ENCODE data around the gene S100A8.

The S100A8 gene

GRCh38 chr1:153355445-153356071, 35.3 kb downstream of the S100A8 start:
- TF ChIP-seq, protein P1, sequence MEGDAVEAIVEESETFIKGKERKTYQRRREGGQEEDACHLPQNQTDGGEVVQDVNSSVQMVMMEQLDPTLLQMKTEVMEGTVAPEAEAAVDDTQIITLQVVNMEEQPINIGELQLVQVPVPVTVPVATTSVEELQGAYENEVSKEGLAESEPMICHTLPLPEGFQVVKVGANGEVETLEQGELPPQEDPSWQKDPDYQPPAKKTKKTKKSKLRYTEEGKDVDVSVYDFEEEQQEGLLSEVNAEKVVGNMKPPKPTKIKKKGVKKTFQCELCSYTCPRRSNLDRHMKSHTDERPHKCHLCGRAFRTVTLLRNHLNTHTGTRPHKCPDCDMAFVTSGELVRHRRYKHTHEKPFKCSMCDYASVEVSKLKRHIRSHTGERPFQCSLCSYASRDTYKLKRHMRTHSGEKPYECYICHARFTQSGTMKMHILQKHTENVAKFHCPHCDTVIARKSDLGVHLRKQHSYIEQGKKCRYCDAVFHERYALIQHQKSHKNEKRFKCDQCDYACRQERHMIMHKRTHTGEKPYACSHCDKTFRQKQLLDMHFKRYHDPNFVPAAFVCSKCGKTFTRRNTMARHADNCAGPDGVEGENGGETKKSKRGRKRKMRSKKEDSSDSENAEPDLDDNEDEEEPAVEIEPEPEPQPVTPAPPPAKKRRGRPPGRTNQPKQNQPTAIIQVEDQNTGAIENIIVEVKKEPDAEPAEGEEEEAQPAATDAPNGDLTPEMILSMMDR (conservative IDR thresholded peaks at IDR 0.05; ENCODE audit: control insufficient read depth, insufficient read depth, low read depth, low read length) = peak; percentile 55
- DNase-seq (ENCODE audit: low read depth) = peak; percentile 59
- H3K4me3 ChIP-seq (ENCODE audit: control insufficient read depth, low read depth, low read length) = no peak overlapping the region

GRCh38 chr1:153354515-153355193, 36.2 kb downstream of the S100A8 start:
- no peak overlapping the region for H3K4me3 ChIP-seq (ENCODE audit: control insufficient read depth, low read depth, low read length)
- TF ChIP-seq, protein P1 (conservative IDR thresholded peaks at IDR 0.05; ENCODE audit: control insufficient read depth, insufficient read depth, low read depth, low read length) = no peak
- no peak for DNase-seq (ENCODE audit: low read depth)

- H3K4me3 ChIP-seq (ENCODE audit: control insufficient read depth, low read depth, low read length) = no peak overlapping the region
- peak; percentile 3 for DNase-seq (ENCODE audit: low read depth)
- TF ChIP-seq, protein P1 (conservative IDR thresholded peaks at IDR 0.05; ENCODE audit: control insufficient read depth, insufficient read depth, low read depth, low read length) = peak; percentile 33
These were observed 37.5 kb downstream of the S100A8 start for GRCh38 chr1:153353226-153353947.

DNA sequence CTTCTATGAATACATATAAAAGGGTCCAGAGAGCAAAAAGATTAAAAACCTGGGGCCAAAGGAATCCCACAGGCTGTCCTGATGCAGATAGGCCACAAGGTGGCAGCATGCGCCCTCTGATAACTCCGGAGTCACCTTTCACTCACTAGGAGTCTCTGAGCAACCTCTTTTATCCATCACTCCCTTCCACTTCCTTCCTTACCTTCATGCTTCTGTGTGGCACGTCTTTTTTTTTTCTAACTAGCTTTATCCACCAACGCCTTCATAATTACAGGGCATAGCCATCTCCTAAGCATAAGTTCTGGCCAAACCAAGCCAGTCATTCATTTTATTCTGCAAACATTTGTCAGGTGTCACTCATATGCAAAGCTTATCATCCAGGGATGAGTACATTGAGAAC, 38.4 kb downstream of the S100A8 start:
- H3K4me3 ChIP-seq (ENCODE audit: control insufficient read depth, low read depth, low read length) = no peak overlapping the region
- DNase-seq (ENCODE audit: low read depth) = peak; percentile 71
- TF ChIP-seq, protein P1 (conservative IDR thresholded peaks at IDR 0.05; ENCODE audit: control insufficient read depth, insufficient read depth, low read depth, low read length) = peak; percentile 94

DNA sequence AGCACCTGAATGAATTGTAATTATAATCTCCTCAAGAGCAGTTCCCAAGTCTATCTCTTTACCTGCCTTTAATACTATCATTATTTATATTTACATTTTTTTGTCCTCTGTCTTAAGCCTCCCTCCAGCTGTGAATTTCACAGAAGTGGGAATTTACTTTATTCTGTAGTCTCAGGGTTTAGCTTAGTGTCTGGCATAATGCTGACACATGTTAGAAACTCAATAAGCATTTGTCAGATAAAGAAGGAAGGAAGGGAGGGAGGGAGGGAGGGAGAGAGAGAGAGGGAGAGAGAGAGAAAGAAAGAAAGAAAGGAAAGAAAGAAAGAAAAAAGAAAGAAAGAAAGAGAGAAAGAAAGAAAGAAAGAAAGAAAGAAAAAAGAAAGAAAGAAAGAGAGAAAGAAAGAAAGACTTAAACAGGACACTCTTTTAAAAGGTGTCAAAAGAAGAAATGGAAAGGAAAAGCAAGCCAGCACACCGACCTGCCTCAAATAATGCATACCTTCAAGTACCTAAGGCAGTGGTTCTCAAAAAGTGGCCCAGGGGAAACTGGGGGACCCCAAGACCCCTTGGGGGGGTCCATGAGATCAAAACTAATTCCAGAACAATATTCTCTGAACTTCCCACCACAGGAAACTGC, 40.4 kb downstream of the S100A8 start:
- TF ChIP-seq, protein P1 (conservative IDR thresholded peaks at IDR 0.05; ENCODE audit: control insufficient read depth, insufficient read depth, low read depth, low read length) = no peak
- no peak for DNase-seq (ENCODE audit: low read depth)
- no peak overlapping the region for H3K4me3 ChIP-seq (ENCODE audit: control insufficient read depth, low read depth, low read length)
